ENCODE data around the gene OPN1SW.

OPN1SW gene
- total RNA-seq = 0 reads per million in 2 donors

GRCh38 chr7:128775744-128776474 is at the start of gene OPN1SW:
OPN1SW (minus strand) TSS chr7:128775794; CDS start chr7:128775781, 13 bp downstream.
- no peak for DNase-seq

- no peak for DNase-seq
These were observed 46.1 kb upstream of the OPN1SW start for GRCh38 chr7:128821724-128822123.

- no peak for DNase-seq
These were observed 43.1 kb upstream of the OPN1SW start for GRCh38 chr7:128818694-128819093.

- no peak for DNase-seq
These were observed 39.8 kb upstream of the OPN1SW start for GRCh38 chr7:128815289-128815942.

- no peak for DNase-seq
These were observed 38.9 kb upstream of the OPN1SW start for GRCh38 chr7:128814499-128814898.

- no peak for DNase-seq
These were observed 37.0 kb upstream of the OPN1SW start for GRCh38 chr7:128812514-128813168.

GRCh38 chr7:128811631-128812430 is 36.2 kb upstream of the OPN1SW start:
- no peak for DNase-seq

- DNase-seq = no peak
These were observed 35.4 kb upstream of the OPN1SW start for GRCh38 chr7:128810997-128811396.

GRCh38 chr7:128810473-128810872 is 34.9 kb upstream of the OPN1SW start:
- no peak for DNase-seq

- no peak for DNase-seq
These were observed 33.8 kb upstream of the OPN1SW start for GRCh38 chr7:128809363-128809762.

- DNase-seq = no peak
These were observed 31.6 kb upstream of the OPN1SW start for GRCh38 chr7:128807191-128807590.

GRCh38 chr7:128805225-128805624 is 29.6 kb upstream of the OPN1SW start:
- no peak for DNase-seq

- DNase-seq = no peak
These were observed 28.9 kb upstream of the OPN1SW start for GRCh38 chr7:128804484-128804883.

- no peak for DNase-seq
These were observed 26.2 kb upstream of the OPN1SW start for GRCh38 chr7:128801667-128802418.

- no peak for DNase-seq
These were observed 25.4 kb upstream of the OPN1SW start for GRCh38 chr7:128801003-128801402.

- DNase-seq = no peak
These were observed 25.0 kb upstream of the OPN1SW start for GRCh38 chr7:128800567-128800966.

GRCh38 chr7:128799451-128799850 is 23.9 kb upstream of the OPN1SW start:
- DNase-seq = no peak

GRCh38 chr7:128796327-128796726 is 20.7 kb upstream of the OPN1SW start:
- no peak for DNase-seq

GRCh38 chr7:128795129-128795528 is 19.5 kb upstream of the OPN1SW start:
- no peak for DNase-seq

GRCh38 chr7:128794436-128794835 is 18.8 kb upstream of the OPN1SW start:
- DNase-seq = no peak

GRCh38 chr7:128794020-128794419 is 18.4 kb upstream of the OPN1SW start:
- no peak for DNase-seq

GRCh38 chr7:128793181-128793547 is 17.6 kb upstream of the OPN1SW start:
- DNase-seq = no peak

All from T-helper 9 cell (primary cell).